ENCODE results near the gene LPAR3.

Gene LPAR3

GRCh38 chr1:84773195-84773594 lies 119.8 kb downstream of the LPAR3 start:
- TF ChIP-seq SPI1 (IDR thresholded peaks at IDR 0.05; ENCODE audit: low read depth, low read length) (no peak), POLR2A (IDR thresholded peaks at IDR 0.05; ENCODE audit: low read depth, low read length) (no peak), TAF1 (IDR thresholded peaks at IDR 0.05; ENCODE audit: low read depth, low read length) (no peak), PAX5 (IDR thresholded peaks at IDR 0.05; ENCODE audit: insufficient read depth, low read length, severe bottlenecking) (no peak), POLR2AphosphoS5 (IDR thresholded peaks at IDR 0.05; ENCODE audit: low read depth, low read length) (no peak), POU2F2 (IDR thresholded peaks at IDR 0.05; ENCODE audit: low read depth, low read length) (no peak)
- DNase-seq (ENCODE audit: insufficient read length, low spot score) (no peak), FAIRE-seq (no peak)

- DNase-seq (ENCODE audit: insufficient read length, low spot score) (peak; percentile 47), FAIRE-seq (peak; percentile 82)
- TF ChIP-seq PAX5 (IDR thresholded peaks at IDR 0.05; ENCODE audit: insufficient read depth, low read length, severe bottlenecking): no peak
- TF ChIP-seq SPI1 (IDR thresholded peaks at IDR 0.05; ENCODE audit: low read depth, low read length): no peak
- TF ChIP-seq POLR2A (IDR thresholded peaks at IDR 0.05; ENCODE audit: low read depth, low read length): no peak
- TF ChIP-seq TAF1 (IDR thresholded peaks at IDR 0.05; ENCODE audit: low read depth, low read length): no peak
- TF ChIP-seq POU2F2 (IDR thresholded peaks at IDR 0.05; ENCODE audit: low read depth, low read length): no peak
- no peak for TF ChIP-seq POLR2AphosphoS5 (IDR thresholded peaks at IDR 0.05; ENCODE audit: low read depth, low read length)
Observed at GRCh38 chr1:84772428-84772943, 120.5 kb downstream of the LPAR3 start.

GRCh38 chr1:84771895-84772294 lies 121.1 kb downstream of the LPAR3 start:
- FAIRE-seq (no peak), DNase-seq (ENCODE audit: insufficient read length, low spot score) (no peak)
- TF ChIP-seq POU2F2 (IDR thresholded peaks at IDR 0.05; ENCODE audit: low read depth, low read length): no peak
- TF ChIP-seq POLR2AphosphoS5 (IDR thresholded peaks at IDR 0.05; ENCODE audit: low read depth, low read length): no peak
- TF ChIP-seq TAF1 (IDR thresholded peaks at IDR 0.05; ENCODE audit: low read depth, low read length): no peak
- no peak for TF ChIP-seq POLR2A (IDR thresholded peaks at IDR 0.05; ENCODE audit: low read depth, low read length)
- TF ChIP-seq PAX5 (IDR thresholded peaks at IDR 0.05; ENCODE audit: insufficient read depth, low read length, severe bottlenecking): no peak
- TF ChIP-seq SPI1 (IDR thresholded peaks at IDR 0.05; ENCODE audit: low read depth, low read length): no peak

- FAIRE-seq (no peak), DNase-seq (ENCODE audit: insufficient read length, low spot score) (no peak)
Observed at GRCh38 chr1:84770481-84770880, 122.5 kb downstream of the LPAR3 start.

GRCh38 chr1:84769636-84770035 lies 123.4 kb downstream of the LPAR3 start:
- no peak for DNase-seq (ENCODE audit: insufficient read length, low spot score)
- no peak for TF ChIP-seq POU2F2 (IDR thresholded peaks at IDR 0.05; ENCODE audit: low read depth, low read length)
- no peak for TF ChIP-seq POLR2A (IDR thresholded peaks at IDR 0.05; ENCODE audit: low read depth, low read length)
- TF ChIP-seq TAF1 (IDR thresholded peaks at IDR 0.05; ENCODE audit: low read depth, low read length): no peak
- FAIRE-seq: no peak

More at GRCh38 chr1:84770481-84770880, 122.5 kb downstream of the LPAR3 start:
- TF ChIP-seq POU2F2 (IDR thresholded peaks at IDR 0.05; ENCODE audit: low read depth, low read length): no peak
- no peak for TF ChIP-seq PAX5 (IDR thresholded peaks at IDR 0.05; ENCODE audit: insufficient read depth, low read length, severe bottlenecking)
- TF ChIP-seq TAF1 (IDR thresholded peaks at IDR 0.05; ENCODE audit: low read depth, low read length): no peak
- TF ChIP-seq POLR2A (IDR thresholded peaks at IDR 0.05; ENCODE audit: low read depth, low read length): no peak
- TF ChIP-seq SPI1 (IDR thresholded peaks at IDR 0.05; ENCODE audit: low read depth, low read length): no peak
- no peak for TF ChIP-seq POLR2AphosphoS5 (IDR thresholded peaks at IDR 0.05; ENCODE audit: low read depth, low read length)

- TF ChIP-seq POLR2AphosphoS5 (IDR thresholded peaks at IDR 0.05; ENCODE audit: low read depth, low read length) (no peak), PAX5 (IDR thresholded peaks at IDR 0.05; ENCODE audit: insufficient read depth, low read length, severe bottlenecking) (no peak), SPI1 (IDR thresholded peaks at IDR 0.05; ENCODE audit: low read depth, low read length) (no peak), POLR2A (IDR thresholded peaks at IDR 0.05; ENCODE audit: low read depth, low read length) (no peak), TAF1 (IDR thresholded peaks at IDR 0.05; ENCODE audit: low read depth, low read length) (no peak), POU2F2 (IDR thresholded peaks at IDR 0.05; ENCODE audit: low read depth, low read length) (no peak)
- DNase-seq (ENCODE audit: insufficient read length, low spot score) (no peak), FAIRE-seq (peak; percentile 28)
Observed at GRCh38 chr1:84768634-84769033, 124.4 kb downstream of the LPAR3 start.

- no peak for DNase-seq (ENCODE audit: insufficient read length, low spot score)
- FAIRE-seq: no peak
- no peak for TF ChIP-seq POU2F2 (IDR thresholded peaks at IDR 0.05; ENCODE audit: low read depth, low read length)
- no peak for TF ChIP-seq SPI1 (IDR thresholded peaks at IDR 0.05; ENCODE audit: low read depth, low read length)
- TF ChIP-seq POLR2A (IDR thresholded peaks at IDR 0.05; ENCODE audit: low read depth, low read length): no peak
- no peak for TF ChIP-seq POLR2AphosphoS5 (IDR thresholded peaks at IDR 0.05; ENCODE audit: low read depth, low read length)
- TF ChIP-seq TAF1 (IDR thresholded peaks at IDR 0.05; ENCODE audit: low read depth, low read length): no peak
- TF ChIP-seq PAX5 (IDR thresholded peaks at IDR 0.05; ENCODE audit: insufficient read depth, low read length, severe bottlenecking): no peak
Observed at GRCh38 chr1:84763912-84764680, 128.9 kb downstream of the LPAR3 start.

GRCh38 chr1:84762664-84763063 lies 130.3 kb downstream of the LPAR3 start:
- TF ChIP-seq POLR2AphosphoS5 (IDR thresholded peaks at IDR 0.05; ENCODE audit: low read depth, low read length) (no peak), SPI1 (IDR thresholded peaks at IDR 0.05; ENCODE audit: low read depth, low read length) (no peak), POLR2A (IDR thresholded peaks at IDR 0.05; ENCODE audit: low read depth, low read length) (no peak), POU2F2 (IDR thresholded peaks at IDR 0.05; ENCODE audit: low read depth, low read length) (no peak), PAX5 (IDR thresholded peaks at IDR 0.05; ENCODE audit: insufficient read depth, low read length, severe bottlenecking) (no peak), TAF1 (IDR thresholded peaks at IDR 0.05; ENCODE audit: low read depth, low read length) (no peak)
- FAIRE-seq (no peak), DNase-seq (ENCODE audit: insufficient read length, low spot score) (no peak)

All from GM12891 (cell line).